NCI-H2081 (cell line): ENCODE data around the gene PDHX.
"Not testable (repeated sequence)": the region's sequence is repeated elsewhere in the genome, so short reads cannot be mapped to it uniquely, and the experiment has no call there.

Experiments
- DNase-seq, 2 experiments: peaks; one replicate each; lab custom pipeline; 2025; lab: John Stamatoyannopoulos, UW

PDHX gene

GRCh38 chr11:34916015-34916842 is at the start of gene PDHX, which contains the start of gene APIP:
Gene PDHX, plus strand, starts transcription at chr11:34916618. Its CDS starts 38 bp downstream, at chr11:34916656.
Gene APIP, minus strand, starts transcription at chr11:34916379. Its CDS starts 95 bp downstream, at chr11:34916284.
- peak; percentile 98 to 99 for DNase-seq

- DNase-seq: no peak
These were observed 47.0 kb upstream of the PDHX start for GRCh38 chr11:34869425-34869824.

DNA sequence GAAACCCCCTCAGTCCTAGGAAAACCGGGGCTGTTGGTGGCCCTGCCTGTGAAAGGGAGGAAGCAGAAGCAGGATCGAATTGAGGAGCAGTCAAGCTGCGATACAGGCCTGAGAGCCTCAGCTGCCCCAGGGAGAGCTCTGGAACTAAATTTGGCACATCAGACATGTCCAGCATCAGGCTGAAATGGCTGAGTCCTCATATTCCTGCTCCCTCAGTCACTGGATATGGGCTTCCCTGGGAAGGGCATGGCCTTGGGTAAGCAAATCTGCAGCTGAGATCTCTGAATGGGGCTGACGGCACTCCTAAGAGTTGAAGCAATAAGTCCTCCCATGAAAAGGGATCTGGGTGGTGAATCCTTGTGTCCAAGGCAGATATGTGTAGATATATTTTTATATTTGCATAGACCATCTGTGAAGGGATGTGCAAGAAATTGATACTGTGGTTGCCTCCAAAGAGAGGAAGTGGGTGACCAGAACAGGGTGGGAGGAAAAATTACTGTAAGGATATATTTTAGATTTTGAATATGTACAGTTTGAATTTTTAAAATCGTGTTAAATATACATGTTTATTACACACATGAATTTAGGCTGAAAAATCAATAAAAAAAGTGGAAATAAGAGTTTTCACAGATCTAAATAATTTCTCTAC is 45.7 kb upstream of the PDHX start:
- DNase-seq: no peak

GRCh38 chr11:34874202-34874601 is 42.2 kb upstream of the PDHX start:
- no peak for DNase-seq

GRCh38 chr11:34877375-34877975 is 38.9 kb upstream of the PDHX start:
- DNase-seq: no peak

GRCh38 chr11:34881900-34882299 is 34.5 kb upstream of the PDHX start:
- DNase-seq: no peak

DNA sequence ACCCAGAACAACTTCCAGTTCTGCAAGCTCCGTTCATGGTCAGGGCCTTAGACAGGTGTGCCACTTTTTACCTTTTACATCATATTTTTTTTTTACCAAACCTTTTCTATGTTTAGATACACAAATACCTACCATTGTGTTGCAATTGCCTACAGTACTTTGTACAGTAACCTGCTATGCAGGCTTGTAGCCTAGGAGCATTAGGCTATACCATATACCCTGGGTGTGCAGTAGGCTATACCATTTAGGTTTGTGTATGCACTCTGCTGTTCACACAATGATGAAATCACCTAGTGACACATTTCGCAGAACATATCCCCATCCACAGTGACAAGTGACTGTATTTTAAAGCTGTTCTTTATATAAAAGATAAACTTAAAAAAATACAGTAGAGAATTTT is 29.8 kb upstream of the PDHX start:
- DNase-seq: no peak

DNA sequence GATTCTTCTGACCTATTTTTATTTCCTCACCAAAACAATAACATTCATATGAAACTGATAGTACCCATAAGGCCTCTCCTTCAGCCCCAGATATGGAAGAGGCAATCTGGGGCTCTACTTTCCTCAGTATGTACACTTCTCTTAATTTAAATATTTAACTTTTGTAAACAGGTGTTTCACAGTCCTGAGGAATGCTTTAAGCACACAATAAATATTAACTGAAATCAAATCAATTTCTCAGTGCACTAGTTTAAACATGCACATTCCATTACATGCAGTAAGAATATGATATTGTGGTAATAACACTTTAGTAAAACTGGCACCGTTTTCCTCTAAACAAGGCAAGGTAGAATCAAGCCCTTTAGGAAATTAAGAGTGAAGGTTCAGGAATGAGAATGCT is 29.2 kb upstream of the PDHX start:
- DNase-seq: no peak

DNA sequence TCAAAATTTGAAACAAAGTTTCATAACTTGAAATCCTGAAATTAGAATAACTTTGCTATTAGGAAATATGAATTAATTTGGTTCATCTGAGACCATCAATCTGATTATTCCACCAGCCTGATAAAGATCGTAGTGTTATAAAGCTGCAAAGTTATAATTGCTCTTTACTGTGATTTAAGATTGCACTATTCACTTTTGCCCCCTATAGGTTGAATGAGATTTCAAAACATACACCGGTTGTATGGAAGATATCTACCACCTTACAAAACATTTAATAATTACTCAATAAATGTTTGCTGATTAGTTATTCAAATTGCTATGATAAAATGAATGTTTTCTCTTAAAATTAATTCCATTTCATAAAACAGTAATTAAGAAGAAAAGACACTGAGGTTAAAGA is 26.3 kb upstream of the PDHX start:
- DNase-seq: peak in 1 of 2 experiments; percentile 10

- peak; percentile 23 to 53 for DNase-seq
These were observed 25.6 kb upstream of the PDHX start for GRCh38 chr11:34890812-34891211.

DNA sequence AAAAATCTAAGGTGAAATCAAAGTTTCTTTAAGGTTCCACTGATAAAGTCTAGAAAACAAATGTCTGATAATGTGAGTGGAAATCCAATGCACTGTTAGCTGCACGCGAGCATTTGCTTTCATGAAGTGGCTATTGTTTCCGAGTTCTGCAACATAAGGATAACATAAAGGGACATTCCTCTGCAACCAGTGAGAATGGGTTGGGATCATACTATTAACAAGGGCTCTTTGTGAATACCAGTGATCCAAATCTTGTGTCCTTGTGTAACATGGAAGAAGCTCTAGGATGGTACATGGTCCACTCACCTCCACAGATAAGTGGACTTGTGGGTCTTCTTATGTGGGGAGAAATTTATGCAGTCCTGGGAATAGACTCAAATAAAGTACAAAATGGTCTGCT is 24.8 kb upstream of the PDHX start:
- no peak for DNase-seq

GRCh38 chr11:34893416-34893815 is 23.0 kb upstream of the PDHX start:
- no peak for DNase-seq

GRCh38 chr11:34896191-34896590 is 20.2 kb upstream of the PDHX start:
- DNase-seq: not testable (repeated sequence)

- DNase-seq: no peak
These were observed 19.1 kb upstream of the PDHX start for GRCh38 chr11:34897171-34897870.

GRCh38 chr11:34898474-34898873 is 17.9 kb upstream of the PDHX start:
- DNase-seq: no peak

GRCh38 chr11:34899633-34900016 is 16.8 kb upstream of the PDHX start:
- no peak for DNase-seq

DNA sequence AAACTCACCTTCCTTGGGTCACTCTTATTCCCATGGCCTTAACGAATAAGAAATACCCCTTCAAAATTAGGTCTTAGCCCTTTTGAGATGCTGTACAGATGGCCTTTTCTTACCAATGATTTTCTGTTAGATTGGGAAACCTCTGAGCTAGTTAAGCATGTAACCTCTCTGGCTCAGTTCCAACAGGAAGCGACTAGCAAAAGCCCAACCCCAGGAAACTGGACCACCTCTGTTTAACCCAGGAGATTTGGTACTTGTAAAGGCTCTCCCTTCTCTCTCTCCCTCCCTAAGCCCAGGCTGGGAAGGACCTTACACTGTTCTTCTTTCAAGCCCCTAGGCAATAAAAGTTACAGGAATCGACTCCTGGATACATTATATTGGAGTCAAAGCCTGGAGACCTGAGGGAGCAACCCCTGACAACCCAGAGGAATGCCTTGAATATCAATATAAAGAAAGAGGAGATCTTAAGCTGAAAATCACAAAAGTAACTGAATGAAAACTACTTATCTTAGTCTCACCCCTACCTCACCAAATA is 11.9 kb upstream of the PDHX start:
- peak in 1 of 2 experiments; percentile 7 for DNase-seq

DNA sequence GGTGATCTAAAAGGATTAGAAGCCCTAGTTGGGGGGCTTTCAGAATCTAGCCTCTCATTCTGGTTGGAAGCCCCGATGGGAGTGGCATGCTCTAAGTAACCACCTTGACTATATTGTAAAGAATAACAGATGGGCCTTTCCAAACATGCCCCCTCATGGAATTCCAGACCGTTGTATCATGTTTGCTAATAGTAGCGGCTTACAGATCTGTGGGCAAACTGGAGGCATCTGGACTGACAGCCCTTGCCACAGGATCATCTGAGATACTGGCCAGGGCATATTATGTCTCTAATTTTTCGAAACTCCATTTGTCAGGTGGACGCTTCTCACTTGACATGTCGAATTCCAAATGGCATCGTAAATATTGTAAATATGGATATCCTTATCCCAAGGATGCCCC is 10.8 kb upstream of the PDHX start:
- no peak for DNase-seq

DNA sequence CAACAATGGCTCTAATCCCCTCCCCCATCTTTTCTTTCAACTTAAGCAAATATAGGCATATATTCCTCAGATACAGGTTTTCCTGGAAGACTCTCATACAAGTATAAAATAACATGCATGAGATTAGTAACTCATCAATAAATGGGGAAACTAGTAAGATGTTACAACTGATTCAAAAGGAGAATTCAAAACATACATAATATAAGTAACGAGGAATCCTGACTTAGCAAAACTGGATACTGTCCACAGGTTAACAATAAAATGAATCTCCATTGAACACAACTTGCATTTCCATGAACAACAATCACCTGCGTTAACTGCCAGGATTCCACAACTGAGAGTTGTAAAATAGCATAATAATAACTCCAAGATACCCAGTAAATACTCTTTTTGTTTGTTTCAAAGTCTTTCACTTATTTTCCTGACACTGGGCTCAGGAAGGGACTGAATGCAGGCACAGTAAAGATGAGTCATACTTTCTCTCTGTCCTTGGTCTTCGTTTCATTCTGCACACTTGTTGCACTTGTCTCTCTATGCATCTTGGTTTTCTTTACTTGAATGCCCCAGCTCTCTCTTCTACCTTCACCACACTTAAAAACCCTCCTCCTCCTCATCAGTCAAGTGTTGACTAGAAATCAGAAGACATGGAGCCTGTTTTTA is 8.4 kb upstream of the PDHX start:
- no peak for DNase-seq

- DNase-seq: no peak
These were observed 7.0 kb upstream of the PDHX start for GRCh38 chr11:34909415-34909814.

- DNase-seq: no peak
These were observed 6.5 kb upstream of the PDHX start for GRCh38 chr11:34909955-34910354.

DNA sequence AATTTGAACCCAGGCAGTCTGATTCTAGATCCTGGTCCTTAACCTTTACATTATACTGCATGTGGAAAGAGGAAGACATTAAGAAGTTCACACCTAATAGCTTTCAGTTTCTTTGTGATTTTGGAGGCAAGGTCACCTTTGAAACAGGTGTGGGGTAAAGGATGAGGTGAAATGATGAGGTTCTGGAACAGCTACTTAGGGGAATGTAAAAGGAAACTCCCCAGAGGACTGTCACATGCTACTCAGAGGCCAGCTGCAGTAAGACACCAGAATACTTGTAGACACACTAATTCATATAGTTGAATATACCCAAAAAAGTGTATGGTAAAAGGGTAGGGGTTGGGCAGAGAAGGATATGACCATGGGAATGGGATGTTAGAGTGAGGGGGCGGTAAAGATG is 5.6 kb upstream of the PDHX start:
- DNase-seq: no peak
